Measurements from ENCODE around the gene RGS7. TPM values are rescaled to one million over a fixed set of nuclear protein-coding genes. Genes with fewer than 3 reads are reported as not detected.

The RGS7 gene
- polyA plus RNA-seq, 2 of the 4 experiments (the other 2 are of a cell fraction): 0.08 TPM; not detected in 1

GRCh38 chr1:241237873-241238272 lies 119.1 kb downstream of the RGS7 start:
- Histone ChIP-seq H3K4me2 (no peak overlapping the region), H3K4me3 (no peak overlapping the region), H3K9me3 (no peaks in the 10 kb centered on the region), H3K27ac (no peak overlapping the region), H3K4me1 (no peaks in the 10 kb centered on the region)
- POLR2A ChIA-PET: no interaction called here
- DNase-seq (ENCODE audit: low read depth in 1 of 2, low spot score in 1 of 2): no peak
- CTCF ChIA-PET: interaction anchor here (0.6 to 1.2 kb wide), 2 partner anchors 38 to 507 kb away, joined by 3 read pairs; no protein-coding TSS in a partner anchor
- ATAC-seq: no peak
- WGBS (ENCODE audit: missing lambda C conversion rate): 73% methylated on average over 8 of the region's 8 CpGs
- no peak for FAIRE-seq
- no peak for TF ChIP-seq FOSB (CRISPR knock-in tag; IDR thresholded peaks at IDR 0.05)
- TF ChIP-seq ZFP36 (IDR thresholded peaks at IDR 0.05; ENCODE audit: borderline replicate concordance, partially characterized antibody): no peak
- no peak for TF ChIP-seq KDM1A (IDR thresholded peaks at IDR 0.05; ENCODE audit: low read depth)
- no peak for TF ChIP-seq TFCP2L1 (CRISPR knock-in tag; IDR thresholded peaks at IDR 0.05)
- no peak for TF ChIP-seq EHF (CRISPR knock-in tag; IDR thresholded peaks at IDR 0.05)
- no peak for TF ChIP-seq ZC3H11A (IDR thresholded peaks at IDR 0.05)
- no peak for TF ChIP-seq EHMT2 (IDR thresholded peaks at IDR 0.05; ENCODE audit: low read depth)

- DNase-seq (ENCODE audit: low read depth in 1 of 2, low spot score in 1 of 2) (no peak), ATAC-seq (no peak), FAIRE-seq (no peak)
- Histone ChIP-seq H3K4me1 (no peaks in the 10 kb centered on the region), H3K27ac (no peak overlapping the region), H3K4me3 (no peak overlapping the region), H3K4me2 (no peak overlapping the region), H3K9me3 (no peaks in the 10 kb centered on the region)
- 70% methylated on average over 2 of the region's 2 CpGs for WGBS (ENCODE audit: missing lambda C conversion rate)
- POLR2A ChIA-PET: no interaction called here
- TF ChIP-seq EHMT2 (IDR thresholded peaks at IDR 0.05; ENCODE audit: low read depth): no peak
- no peak for TF ChIP-seq CTCF (IDR thresholded peaks at IDR 0.05)
- no peak for TF ChIP-seq NR3C1 (IDR thresholded peaks at IDR 0.05)
- TF ChIP-seq HDAC2 (IDR thresholded peaks at IDR 0.05): no peak
- TF ChIP-seq, protein P1, sequence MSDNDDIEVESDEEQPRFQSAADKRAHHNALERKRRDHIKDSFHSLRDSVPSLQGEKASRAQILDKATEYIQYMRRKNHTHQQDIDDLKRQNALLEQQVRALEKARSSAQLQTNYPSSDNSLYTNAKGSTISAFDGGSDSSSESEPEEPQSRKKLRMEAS (IDR thresholded peaks at IDR 0.05): no peak
- no peak for TF ChIP-seq BHLHE40 (IDR thresholded peaks at IDR 0.05; ENCODE audit: low read depth, low read length)
- TF ChIP-seq ZNF302 (CRISPR knock-in tag; IDR thresholded peaks at IDR 0.05): no peak
- no peak for TF ChIP-seq RNF2 (IDR thresholded peaks at IDR 0.05; ENCODE audit: borderline replicate concordance, low read depth)
- no peak for TF ChIP-seq MAFK (IDR thresholded peaks at IDR 0.05; ENCODE audit: partially characterized antibody)
- no peak for TF ChIP-seq JUNB (IDR thresholded peaks at IDR 0.05)
- no peak for TF ChIP-seq GATA3 (IDR thresholded peaks at IDR 0.05; ENCODE audit: borderline replicate concordance)
- CTCF ChIA-PET: no interaction called here
Measured at GRCh38 chr1:241235256-241235897, 121.6 kb downstream of the RGS7 start.

GRCh38 chr1:241229711-241230110 lies 127.3 kb downstream of the RGS7 start:
- no peak for FAIRE-seq
- WGBS (ENCODE audit: missing lambda C conversion rate): 69% methylated on average over 5 of the region's 5 CpGs
- ChIA-PET CTCF (no interaction called here), POLR2A (no interaction called here)
- ATAC-seq: no peak
- Histone ChIP-seq H3K4me3 (no peak overlapping the region), H3K27ac (no peak overlapping the region), H3K4me1 (no peaks in the 10 kb centered on the region), H3K9me3 (no peaks in the 10 kb centered on the region), H3K4me2 (no peak overlapping the region)
- no peak for TF ChIP-seq POLR2A (IDR thresholded peaks at IDR 0.05; ENCODE audit: low read length)
- TF ChIP-seq, protein P2, sequence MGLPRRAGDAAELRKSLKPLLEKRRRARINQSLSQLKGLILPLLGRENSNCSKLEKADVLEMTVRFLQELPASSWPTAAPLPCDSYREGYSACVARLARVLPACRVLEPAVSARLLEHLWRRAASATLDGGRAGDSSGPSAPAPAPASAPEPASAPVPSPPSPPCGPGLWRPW (IDR thresholded peaks at IDR 0.05): no peak
- TF ChIP-seq BCL3 (IDR thresholded peaks at IDR 0.05): no peak
- TF ChIP-seq HDAC2 (IDR thresholded peaks at IDR 0.05): no peak
- no peak for TF ChIP-seq FOSB (CRISPR knock-in tag; IDR thresholded peaks at IDR 0.05)
- no peak for TF ChIP-seq RCOR1 (IDR thresholded peaks at IDR 0.05; ENCODE audit: low read depth, low read length)
- TF ChIP-seq, protein P3, sequence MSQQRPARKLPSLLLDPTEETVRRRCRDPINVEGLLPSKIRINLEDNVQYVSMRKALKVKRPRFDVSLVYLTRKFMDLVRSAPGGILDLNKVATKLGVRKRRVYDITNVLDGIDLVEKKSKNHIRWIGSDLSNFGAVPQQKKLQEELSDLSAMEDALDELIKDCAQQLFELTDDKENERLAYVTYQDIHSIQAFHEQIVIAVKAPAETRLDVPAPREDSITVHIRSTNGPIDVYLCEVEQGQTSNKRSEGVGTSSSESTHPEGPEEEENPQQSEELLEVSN (IDR thresholded peaks at IDR 0.05; ENCODE audit: borderline replicate concordance, low read depth): no peak
- TF ChIP-seq CEBPB (IDR thresholded peaks at IDR 0.05): no peak
- no peak for DNase-seq (ENCODE audit: low read depth in 1 of 2, low spot score in 1 of 2)
